ENCODE measurements around the gene CEACAM1. TPM values are rescaled to one million over a fixed set of nuclear protein-coding genes. Genes with fewer than 3 reads are reported as not detected.

CEACAM1 gene
- total RNA-seq, 2 donors from 2014 or later: 21.4 to 35.8 TPM

DNA sequence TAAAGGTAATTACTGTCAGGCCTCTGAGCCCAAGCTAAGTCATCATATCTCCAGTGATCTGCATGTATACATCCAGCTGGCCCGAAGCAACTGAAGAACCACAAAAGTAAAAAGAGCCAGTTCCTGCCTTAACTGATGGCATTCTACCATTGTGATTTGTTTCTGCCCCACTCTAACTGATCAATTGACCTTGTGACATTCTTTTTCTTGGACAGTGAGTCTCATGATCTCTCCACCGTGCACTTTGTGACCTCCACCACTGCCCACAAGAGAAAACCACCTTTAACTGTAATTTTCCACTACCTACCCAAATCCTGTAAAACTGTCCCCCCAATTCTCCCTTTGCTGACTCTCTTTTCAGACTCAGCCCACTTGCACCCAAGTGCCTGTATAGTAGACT lies 68.4 kb downstream of the CEACAM1 start:
- Histone ChIP-seq H3K36me3 (no peaks in the 10 kb centered on the region), H3K4me1 (replicated peaks) (no peaks in the 10 kb centered on the region), H3K27me3 (replicated peaks; ENCODE audit: insufficient read depth) (no peaks in the 10 kb centered on the region), H3K4me3 (no peak overlapping the region), H3K27ac (no peak overlapping the region), H3K9me3 (no peaks in the 10 kb centered on the region)
- DNase-seq (ENCODE audit: low spot score): no peak
- TF ChIP-seq POLR2A (IDR thresholded peaks at IDR 0.05) (no peak), POLR2AphosphoS5 (IDR thresholded peaks at IDR 0.05) (no peak)
- TF ChIP-seq, protein P1, sequence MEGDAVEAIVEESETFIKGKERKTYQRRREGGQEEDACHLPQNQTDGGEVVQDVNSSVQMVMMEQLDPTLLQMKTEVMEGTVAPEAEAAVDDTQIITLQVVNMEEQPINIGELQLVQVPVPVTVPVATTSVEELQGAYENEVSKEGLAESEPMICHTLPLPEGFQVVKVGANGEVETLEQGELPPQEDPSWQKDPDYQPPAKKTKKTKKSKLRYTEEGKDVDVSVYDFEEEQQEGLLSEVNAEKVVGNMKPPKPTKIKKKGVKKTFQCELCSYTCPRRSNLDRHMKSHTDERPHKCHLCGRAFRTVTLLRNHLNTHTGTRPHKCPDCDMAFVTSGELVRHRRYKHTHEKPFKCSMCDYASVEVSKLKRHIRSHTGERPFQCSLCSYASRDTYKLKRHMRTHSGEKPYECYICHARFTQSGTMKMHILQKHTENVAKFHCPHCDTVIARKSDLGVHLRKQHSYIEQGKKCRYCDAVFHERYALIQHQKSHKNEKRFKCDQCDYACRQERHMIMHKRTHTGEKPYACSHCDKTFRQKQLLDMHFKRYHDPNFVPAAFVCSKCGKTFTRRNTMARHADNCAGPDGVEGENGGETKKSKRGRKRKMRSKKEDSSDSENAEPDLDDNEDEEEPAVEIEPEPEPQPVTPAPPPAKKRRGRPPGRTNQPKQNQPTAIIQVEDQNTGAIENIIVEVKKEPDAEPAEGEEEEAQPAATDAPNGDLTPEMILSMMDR (IDR thresholded peaks at IDR 0.05): no peak
- WGBS: 93% methylated on average over 2 of the region's 2 CpGs
- intact Hi-C loops (cut with DNase I): no loop called here

Small RNA genes within 50 kb of the gene (small RNA-seq; reads per million reads assigned to genes)
- gene RNU4-60P: 0 reads per million in 2 donors

Other genes starting within 250 kb of the CEACAM1 start
- 1 to 10 TPM in 1 of 2 donors, under 1 TPM in 1; 0.32 to 8.4 TPM for gene PRR19, start 226.3 kb downstream of the CEACAM1 start, total RNA-seq
- 10 to 100 TPM; 36.6 to 48.5 TPM for gene PAFAH1B3, start 225.9 kb downstream of the CEACAM1 start, total RNA-seq
- gene TMEM145, start 215.2 kb downstream of the CEACAM1 start, total RNA-seq: under 1 TPM in 1 of 2 donors, not detected in 1; 0.85 TPM
- gene MEGF8, start 202.8 kb downstream of the CEACAM1 start, total RNA-seq: 10 to 100 TPM; 22.8 to 30.7 TPM
- 1 to 10 TPM; 3.4 to 9.4 TPM for gene CNFN, start 138.2 kb downstream of the CEACAM1 start, total RNA-seq
- gene LIPE, start 101.1 kb downstream of the CEACAM1 start, total RNA-seq: 10 to 100 TPM; 10.2 to 24.8 TPM
- 1 to 10 TPM; 2.4 to 4.8 TPM for gene CXCL17, start 85.5 kb downstream of the CEACAM1 start, total RNA-seq
- not detected for gene CEACAM8, start 66.4 kb upstream of the CEACAM1 start, total RNA-seq
- gene PSG3, start 212.0 kb upstream of the CEACAM1 start, total RNA-seq: not detected
- not detected for gene PSG8, start 237.2 kb upstream of the CEACAM1 start, total RNA-seq